OCI-LY7 (cell line): Measurements from ENCODE around the gene SMYD3. TPM values are rescaled to one million over a fixed set of nuclear protein-coding genes. Genes with fewer than 3 reads are reported as not detected.

ENCODE experiments used
- BruUV-seq: library from RNA; stranded (reverse); fragments of 400-500 nt; replicated peaks from 2 replicates; lab custom pipeline; 2021; lab: Mats Ljungman, UMichigan
- CTCF ChIA-PET: fragments of 300-600 bp; sonication (Branson Sonifier 250); formaldehyde crosslinking; loops from one replicate; lab custom pipeline; 2022; ENCODE audit warnings: antibody characterized with exemption; ENCODE audit not compliant: unreplicated experiment; lab: Charles Lee
- POLR2A ChIA-PET: fragments of 300-600 bp; sonication (Branson Sonifier 250); formaldehyde crosslinking; loops from one replicate; lab custom pipeline; 2022; ENCODE audit warnings: antibody characterized with exemption; lab: Charles Lee
- DNase-seq: peaks from one replicate; pipeline ENCODE4 v3.0.0-alpha.2; 2015; ENCODE audit warnings: low spot score
- H2AFZ ChIP-seq: fragments of 200-600 bp; sonication (generic), shearing (Covaris generic); 2 replicates; pipeline ENCODE4 v1.6.1; 2014; ENCODE audit warnings: mild to moderate bottlenecking, antibody characterized with exemption, low read length, moderate library complexity
- H3K27ac ChIP-seq: fragments of 200-600 bp; sonication (generic); 2 replicates; pipeline ENCODE4 v1.5.1; 2014; ENCODE audit warnings: mixed run types, low read depth, mild to moderate bottlenecking, moderate library complexity, low read length, inconsistent platforms; ENCODE audit not compliant: poor library complexity, severe bottlenecking
- H3K36me3 ChIP-seq: fragments of 200-600 bp; sonication (generic); 2 replicates; pipeline ENCODE4 v1.6.1; 2014; ENCODE audit warnings: mild to moderate bottlenecking, antibody characterized with exemption, low read length, moderate library complexity, mixed read lengths; ENCODE audit not compliant: insufficient read depth
- H3K4me1 ChIP-seq: fragments of 200-600 bp; sonication (generic); 2 replicates; pipeline ENCODE4 v1.5.1; 2014; ENCODE audit warnings: mild to moderate bottlenecking, low read length; ENCODE audit not compliant: insufficient read depth, poor library complexity, severe bottlenecking
- H3K4me2 ChIP-seq: fragments of 200-600 bp; sonication (generic); 2 replicates; pipeline ENCODE4 v1.6.1; 2014; ENCODE audit warnings: mild to moderate bottlenecking, low read length
- H3K4me3 ChIP-seq: fragments of 200-600 bp; sonication (generic); 2 replicates; pipeline ENCODE4 v1.5.1; 2014; ENCODE audit warnings: mild to moderate bottlenecking, low read depth, low read length; ENCODE audit not compliant: poor library complexity, severe bottlenecking
- H3K79me2 ChIP-seq: fragments of 200-600 bp; sonication (generic); 2 replicates; pipeline ENCODE4 v1.6.1; 2016; ENCODE audit warnings: low read depth, mild to moderate bottlenecking, low read length, moderate library complexity, mixed read lengths; ENCODE audit not compliant: insufficient read depth
- H3K9me2 ChIP-seq: fragments of 200-600 bp; sonication (generic); 2 replicates; pipeline ENCODE4 v1.6.1; 2016; ENCODE audit warnings: mild to moderate bottlenecking, low read length, mixed read lengths; ENCODE audit not compliant: insufficient read depth
- H3K9me3 ChIP-seq: fragments of 200-600 bp; sonication (generic); 2 replicates; pipeline ENCODE4 v1.6.1; 2014; ENCODE audit warnings: mild to moderate bottlenecking, mixed run types, low read length, mixed read lengths
- H4K20me1 ChIP-seq: fragments of 200-600 bp; sonication (generic); 2 replicates; pipeline ENCODE4 v1.6.1; 2014; ENCODE audit warnings: mild to moderate bottlenecking, antibody characterized with exemption, low read length, moderate library complexity, mixed read lengths; ENCODE audit not compliant: insufficient read depth
- EZH2phosphoT487 ChIP-seq: fragments of 200-600 bp; sonication (generic); IDR thresholded peaks from 2 replicates; pipeline ENCODE4 v1.6.1; 2018; ENCODE audit warnings: low read depth, borderline replicate concordance, mild to moderate bottlenecking, mixed run types, antibody characterized with exemption, low read length, moderate library complexity, mixed read lengths
- intact Hi-C: fragments of 100-400 bp; cut with micrococcal nuclease; formaldehyde crosslinking; loops from one replicate; pipeline ENCODE4 v1.10.0; 2022; ENCODE audit not compliant: unreplicated experiment
- total RNA-seq, 2 experiments: library from RNA; depleted of rRNA in 1 of 2; stranded (reverse); fragments of >200 nt in 1 of 2; shearing (Covaris generic) in 1 of 2; gene quantifications; 2 replicates each; pipeline ENCODE4 v1.2.3, GENCODE V29; 2014 to 2022
- TF ChIP-seq, protein P1 (sequence below): fragments of 200-600 bp; sonication (generic); conservative IDR thresholded peaks from 2 replicates; pipeline ENCODE4 v1.5.1; 2014; ENCODE audit warnings: mild to moderate bottlenecking, antibody characterized with exemption, low read length, moderate library complexity, mixed read lengths

SMYD3 gene
- total RNA-seq, 2 experiments from 2014 or later = 28.9 to 34.5 TPM

DNA sequence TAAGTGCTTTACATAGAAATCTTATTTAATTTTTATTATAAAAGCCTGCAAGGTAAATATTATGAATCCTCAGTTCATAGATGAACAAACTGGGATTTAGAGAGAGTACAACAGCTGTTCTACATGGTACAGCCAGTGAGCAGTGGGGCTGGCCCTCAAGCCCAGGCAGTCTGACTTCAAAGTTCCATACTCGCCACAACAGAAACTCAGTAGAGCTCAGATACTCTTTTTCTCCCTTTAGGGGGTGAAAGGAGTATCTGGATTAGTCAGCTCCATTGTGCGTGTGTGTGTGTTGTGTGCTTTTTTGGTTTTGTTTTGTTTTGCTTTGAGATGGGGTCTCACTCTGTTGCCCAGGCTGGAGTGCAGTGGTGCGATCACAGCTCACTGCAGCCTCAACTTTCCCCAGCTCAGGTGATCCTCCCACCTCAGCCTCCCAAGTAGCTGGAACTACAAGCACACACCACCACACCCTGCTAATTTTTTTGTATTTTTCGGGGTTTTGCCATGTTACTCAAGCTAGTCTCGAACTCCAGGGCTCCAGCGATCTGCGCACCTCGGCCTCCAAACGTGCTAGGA lies 378.5 kb downstream of the SMYD3 start:
- Histone ChIP-seq H3K27ac (no peak overlapping the region), H3K9me3 (no peaks in the 10 kb centered on the region), H3K4me1 (no peaks in the 10 kb centered on the region), H4K20me1 (no peaks in the 10 kb centered on the region), H3K4me2 (no peak overlapping the region), H3K9me2 (no peaks in the 10 kb centered on the region), H3K36me3 (no peaks in the 10 kb centered on the region), H2AFZ (no peak overlapping the region), H3K79me2 (no peaks in the 10 kb centered on the region), H3K4me3 (no peak overlapping the region)
- intact Hi-C loops = no loop called here
- no TSS peak for BruUV-seq
- no peak for DNase-seq
- CTCF ChIA-PET = no interaction called here
- POLR2A ChIA-PET = no interaction called here
- TF ChIP-seq, protein P1, sequence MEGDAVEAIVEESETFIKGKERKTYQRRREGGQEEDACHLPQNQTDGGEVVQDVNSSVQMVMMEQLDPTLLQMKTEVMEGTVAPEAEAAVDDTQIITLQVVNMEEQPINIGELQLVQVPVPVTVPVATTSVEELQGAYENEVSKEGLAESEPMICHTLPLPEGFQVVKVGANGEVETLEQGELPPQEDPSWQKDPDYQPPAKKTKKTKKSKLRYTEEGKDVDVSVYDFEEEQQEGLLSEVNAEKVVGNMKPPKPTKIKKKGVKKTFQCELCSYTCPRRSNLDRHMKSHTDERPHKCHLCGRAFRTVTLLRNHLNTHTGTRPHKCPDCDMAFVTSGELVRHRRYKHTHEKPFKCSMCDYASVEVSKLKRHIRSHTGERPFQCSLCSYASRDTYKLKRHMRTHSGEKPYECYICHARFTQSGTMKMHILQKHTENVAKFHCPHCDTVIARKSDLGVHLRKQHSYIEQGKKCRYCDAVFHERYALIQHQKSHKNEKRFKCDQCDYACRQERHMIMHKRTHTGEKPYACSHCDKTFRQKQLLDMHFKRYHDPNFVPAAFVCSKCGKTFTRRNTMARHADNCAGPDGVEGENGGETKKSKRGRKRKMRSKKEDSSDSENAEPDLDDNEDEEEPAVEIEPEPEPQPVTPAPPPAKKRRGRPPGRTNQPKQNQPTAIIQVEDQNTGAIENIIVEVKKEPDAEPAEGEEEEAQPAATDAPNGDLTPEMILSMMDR = no peak
- no peak for TF ChIP-seq EZH2phosphoT487

DNA sequence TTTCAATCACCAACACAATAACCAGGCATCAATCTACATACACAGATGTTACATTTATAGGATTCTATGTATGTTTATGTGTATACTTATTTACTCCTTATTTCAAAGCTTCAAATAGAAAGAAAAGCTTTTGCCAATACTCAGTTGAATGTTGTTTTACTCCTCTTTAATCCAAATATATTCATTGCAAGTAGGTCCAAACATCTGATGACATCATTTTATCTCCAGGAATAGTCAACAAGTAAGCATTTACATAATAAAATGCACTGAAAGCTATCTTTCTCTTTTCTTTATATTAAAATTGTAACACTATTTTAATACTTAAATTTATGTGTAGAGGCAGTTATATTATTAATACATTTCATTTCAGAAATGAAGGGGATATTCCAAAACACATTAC lies 380.5 kb downstream of the SMYD3 start:
- ChIA-PET POLR2A (interaction anchor here (0.7 to 1.6 kb wide), 2 partner anchors 8 to 14 kb away, joined by 3 to 5 read pairs; no protein-coding TSS in a partner anchor), CTCF (no interaction called here)
- Histone ChIP-seq H3K4me3 (no peak overlapping the region), H3K36me3 (no peaks in the 10 kb centered on the region), H2AFZ (no peak overlapping the region), H3K79me2 (no peaks in the 10 kb centered on the region), H3K4me2 (no peak overlapping the region), H3K4me1 (no peaks in the 10 kb centered on the region), H4K20me1 (no peaks in the 10 kb centered on the region), H3K9me3 (no peaks in the 10 kb centered on the region), H3K27ac (no peak overlapping the region), H3K9me2 (no peaks in the 10 kb centered on the region)
- intact Hi-C loops = no loop called here
- TF ChIP-seq EZH2phosphoT487 = no peak
- TF ChIP-seq, protein P1 = no peak
- DNase-seq = no peak
- no TSS peak for BruUV-seq

DNA sequence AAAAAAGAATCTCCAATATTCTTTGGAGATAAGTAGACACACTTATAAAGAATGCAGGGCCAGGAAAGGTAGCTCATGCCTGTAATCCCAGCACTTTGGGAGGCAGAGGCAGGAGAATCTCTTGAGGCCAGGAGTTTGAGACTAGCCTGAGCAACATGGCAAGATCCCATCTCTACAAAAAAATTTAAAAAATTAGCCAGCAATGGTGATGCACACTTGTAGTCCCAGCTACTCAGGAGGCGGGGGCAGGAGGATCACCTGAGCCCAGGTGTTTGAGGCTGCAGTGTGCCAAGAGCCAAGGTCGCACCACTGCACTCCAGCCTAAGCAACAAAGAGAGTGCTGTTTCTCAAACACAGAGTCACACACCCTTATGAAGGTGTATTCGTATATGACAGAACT lies 385.0 kb downstream of the SMYD3 start:
- no TSS peak for BruUV-seq
- Histone ChIP-seq H4K20me1 (no peaks in the 10 kb centered on the region), H3K4me3 (no peak overlapping the region), H3K9me2 (no peaks in the 10 kb centered on the region), H3K4me2 (no peak overlapping the region), H2AFZ (no peak overlapping the region), H3K36me3 (no peaks in the 10 kb centered on the region), H3K27ac (no peak overlapping the region), H3K9me3 (no peaks in the 10 kb centered on the region), H3K4me1 (no peaks in the 10 kb centered on the region), H3K79me2 (no peaks in the 10 kb centered on the region)
- CTCF ChIA-PET = no interaction called here
- POLR2A ChIA-PET = no interaction called here
- no peak for DNase-seq
- TF ChIP-seq, protein P1 = no peak
- TF ChIP-seq EZH2phosphoT487 = no peak
- intact Hi-C loops = no loop called here
